GM12878 (cell line): ENCODE data around the gene TMEM94. TPM values are rescaled to one million over a fixed set of nuclear protein-coding genes. Genes with fewer than 3 reads are reported as not detected.

Experiments
- ATAC-seq: fragments of 200-7000 bp; cut with Tn5 transposase; 3 replicates; pipeline ENCODE4 v1.9.1; 2020; ENCODE audit warnings: mild to moderate bottlenecking, moderate library complexity
- BruUV-seq: library from RNA; stranded (reverse); fragments of 400-500 nt; replicated peaks from 2 replicates; lab custom pipeline; 2021; lab: Mats Ljungman, UMichigan
- CTCF ChIA-PET: fragments of 300-600 bp; sonication (Branson Sonifier 250); formaldehyde crosslinking; extraction: SDS; loops from one replicate; lab custom pipeline; 2021; ENCODE audit warnings: inconsistent platforms; lab: Yijun Ruan, JAX
- POLR2A ChIA-PET: fragments of 350-600 bp; formaldehyde crosslinking; extraction: SDS; loops from one replicate; lab custom pipeline; 2021; ENCODE audit warnings: inconsistent platforms; lab: Charles Lee
- RAD21 ChIA-PET: fragments of 300-600 bp; sonication (Branson Sonifier 250); formaldehyde crosslinking; loops from one replicate; lab custom pipeline; 2023; ENCODE audit warnings: antibody characterized with exemption; ENCODE audit not compliant: unreplicated experiment; lab: Charles Lee
- SMC1A ChIA-PET: fragments of 300-600 bp; sonication (Branson Sonifier 250); formaldehyde crosslinking; loops from one replicate; lab custom pipeline; 2023; ENCODE audit not compliant: unreplicated experiment, uncharacterized antibody; lab: Charles Lee
- DNase-seq: peaks from one replicate; pipeline ENCODE4 v3.0.0-alpha.2; 2011; ENCODE audit warnings: low read depth, low spot score
- FAIRE-seq: peaks from 3 replicates; lab custom pipeline; 2011; peaks lifted over from hg19 to GRCh38; lab: Jason Lieb, UNC
- H2AFZ ChIP-seq: 2 replicates; pipeline ENCODE4 v1.6.0; 2011; ENCODE audit warnings: low read depth, low read length, control low read depth; ENCODE audit not compliant: control insufficient read depth
- H3K27ac ChIP-seq: 2 replicates; pipeline ENCODE4 v1.5.1; 2011; ENCODE audit warnings: control low read depth; ENCODE audit not compliant: control insufficient read depth, insufficient read depth
- H3K27me3 ChIP-seq, 2 experiments: replicated peaks in 1 of 2; 2 replicates each; pipeline versions ENCODE4 v1.6.0 to v1.6.1; 2011; ENCODE audit warnings: low read length in 1 of 2; ENCODE audit not compliant: control insufficient read depth in 2 of 2, insufficient read depth in 2 of 2
- H3K36me3 ChIP-seq, 2 experiments: 2 replicates each; pipeline ENCODE4 v1.5.1; 2011; ENCODE audit warnings: low read length in 1 of 2; ENCODE audit not compliant: control insufficient read depth in 2 of 2, insufficient read depth in 2 of 2
- H3K4me1 ChIP-seq: 2 replicates; pipeline ENCODE4 v1.6.1; 2011; ENCODE audit warnings: mild to moderate bottlenecking, low read length, moderate library complexity, mixed read lengths; ENCODE audit not compliant: control insufficient read depth, insufficient read depth
- H3K4me2 ChIP-seq: 2 replicates; pipeline ENCODE4 v1.6.0; 2011; ENCODE audit warnings: control low read depth; ENCODE audit not compliant: control insufficient read depth, insufficient read depth
- H3K4me3 ChIP-seq: fragments of 200-600 bp; sonication (generic); 2 replicates; pipeline ENCODE4 v1.5.1; 2016
- H3K79me2 ChIP-seq: 2 replicates; pipeline ENCODE4 v1.6.0; 2011; ENCODE audit warnings: low read length; ENCODE audit not compliant: control insufficient read depth, insufficient read depth
- H3K9ac ChIP-seq: 2 replicates; pipeline ENCODE4 v1.8.0; 2011; ENCODE audit warnings: low read length, control low read depth, mixed read lengths; ENCODE audit not compliant: control insufficient read depth, insufficient read depth
- H3K9me3 ChIP-seq: replicated peaks from 3 replicates; pipeline ENCODE4 v1.5.1; 2011; ENCODE audit warnings: mild to moderate bottlenecking, low read length; ENCODE audit not compliant: control insufficient read depth, insufficient read depth
- H4K20me1 ChIP-seq: 2 replicates; pipeline ENCODE4 v1.6.0; 2011; ENCODE audit not compliant: control insufficient read depth, insufficient read depth
- ASH2L ChIP-seq: fragments of 300-600, 200-600 bp; sonication (generic); IDR thresholded peaks from 2 replicates; pipeline ENCODE4 v1.6.1; 2017; ENCODE audit warnings: low read depth, mild to moderate bottlenecking, borderline replicate concordance
- BMI1 ChIP-seq: fragments of 450-650 bp; IDR thresholded peaks from 2 replicates; pipeline ENCODE4 v1.6.1; 2016; ENCODE audit warnings: mild to moderate bottlenecking, moderate library complexity, borderline replicate concordance
- BRCA1 ChIP-seq: IDR thresholded peaks from 2 replicates; pipeline ENCODE4 v1.6.1; 2011; ENCODE audit warnings: low read depth, low read length, improper control_type of control experiment
- CBFB ChIP-seq: IDR thresholded peaks from 2 replicates; pipeline ENCODE4 v1.6.1; 2016; ENCODE audit warnings: antibody characterized with exemption, low read depth
- CHD1 ChIP-seq: IDR thresholded peaks from 2 replicates; pipeline ENCODE4 v1.6.1; 2012; ENCODE audit warnings: low read depth, low read length, improper control_type of control experiment
- EZH2 ChIP-seq: IDR thresholded peaks from 2 replicates; pipeline ENCODE4 v1.6.1; 2012; ENCODE audit warnings: low read depth, mild to moderate bottlenecking, control low read depth, inconsistent platforms, low read length, borderline replicate concordance; ENCODE audit not compliant: control insufficient read depth
- GABPA ChIP-seq: IDR thresholded peaks from 2 replicates; pipeline ENCODE4 v1.6.1; 2014; ENCODE audit warnings: antibody characterized with exemption, low read depth, mild to moderate bottlenecking, inconsistent platforms
- IKZF1 ChIP-seq: fragments of 450-650 bp; conservative IDR thresholded peaks from 2 replicates; pipeline ENCODE4 v1.6.1; 2017; ENCODE audit warnings: antibody characterized with exemption, mild to moderate bottlenecking
- IKZF2 ChIP-seq, 2 experiments: fragments of 450-650 bp; IDR thresholded peaks; 2 replicates each; pipeline ENCODE4 v1.6.1; 2017; ENCODE audit warnings: mild to moderate bottlenecking in 2 of 2, moderate library complexity in 2 of 2
- IRF4 ChIP-seq: IDR thresholded peaks from 2 replicates; pipeline ENCODE4 v1.6.1; 2011; ENCODE audit warnings: low read depth, low read length
- JUNB ChIP-seq: IDR thresholded peaks from 2 replicates; pipeline ENCODE4 v1.6.1; 2016; ENCODE audit warnings: antibody characterized with exemption, mild to moderate bottlenecking
- KDM1A ChIP-seq: fragments of 200-600 bp; sonication (generic); IDR thresholded peaks from 2 replicates; pipeline ENCODE4 v1.6.1; 2016; ENCODE audit warnings: borderline replicate concordance
- MTA3 ChIP-seq: IDR thresholded peaks from 2 replicates; pipeline ENCODE4 v1.6.1; 2012; ENCODE audit warnings: low read length, inconsistent platforms, borderline replicate concordance
- NFYA ChIP-seq: IDR thresholded peaks from 2 replicates; pipeline ENCODE4 v1.6.1; 2011; ENCODE audit warnings: low read depth, mild to moderate bottlenecking, low read length, improper control_type of control experiment, borderline replicate concordance
- PAX5 ChIP-seq: IDR thresholded peaks from 2 replicates; pipeline ENCODE4 v1.6.1; 2011; ENCODE audit warnings: low read depth, low read length, borderline replicate concordance
- PML ChIP-seq: IDR thresholded peaks from 2 replicates; pipeline ENCODE4 v1.6.1; 2012; ENCODE audit warnings: low read length, inconsistent platforms
- POU2F2 ChIP-seq: IDR thresholded peaks from 3 replicates; pipeline ENCODE4 v1.6.1; 2011; ENCODE audit warnings: low read depth, mild to moderate bottlenecking, low read length, borderline replicate concordance
- SIX5 ChIP-seq: IDR thresholded peaks from 2 replicates; pipeline ENCODE4 v1.6.1; 2011; ENCODE audit warnings: mild to moderate bottlenecking, low read depth, low read length, moderate library complexity; ENCODE audit not compliant: severe bottlenecking
- SREBF2 ChIP-seq: IDR thresholded peaks from 2 replicates; pipeline ENCODE4 v1.6.1; 2012; ENCODE audit warnings: mild to moderate bottlenecking, low read length
- STAT3 ChIP-seq: IDR thresholded peaks from 2 replicates; pipeline ENCODE4 v1.6.1; 2011; ENCODE audit warnings: low read depth, low read length, improper control_type of control experiment
- TCF12 ChIP-seq: IDR thresholded peaks from 2 replicates; pipeline ENCODE4 v1.6.1; 2011; ENCODE audit warnings: low read depth, mild to moderate bottlenecking, low read length
- ZNF217 ChIP-seq: fragments of 450-650 bp; IDR thresholded peaks from 2 replicates; pipeline ENCODE4 v1.6.1; 2017; ENCODE audit warnings: antibody characterized with exemption, mild to moderate bottlenecking
- ZZZ3 ChIP-seq: IDR thresholded peaks from 2 replicates; pipeline ENCODE4 v1.6.1; 2011; ENCODE audit warnings: low read depth; ENCODE audit not compliant: control insufficient read depth, insufficient read length
- in situ Hi-C: fragments of 300-500 bp; cut with MboI; formaldehyde crosslinking; loops from 9 replicates; pipeline ENCODE4 v1.14.3; 2018; ENCODE audit warnings: mixed read lengths
- intact Hi-C: fragments of 100-400 bp; cut with micrococcal nuclease; formaldehyde crosslinking; loops from one replicate; pipeline ENCODE4 v1.14.2; 2022; ENCODE audit not compliant: unreplicated experiment
- polyA plus RNA-seq, 11 experiments: library from polyadenylated mRNA; depleted of rRNA in 4 of 11; unstranded in 6 of 11; stranded (reverse) in 5 of 11; fragments of >200 nt; fragmentation: Nextera tagmentation in 4 of 11; fragmentation: Illumina TruSeq in 1 of 11; extraction: Ambion mirVana in 4 of 11; extraction: Trizol in 1 of 11; gene quantifications; 1 replicate in 1 of 11; 2 replicates in 10 of 11; pipeline versions ENCODE4 v1.2.1 to v1.2.3, GENCODE V29; 2011 to 2016; ENCODE audit warnings: inconsistent platforms in 2 of 11, missing spikeins in 2 of 11, low read depth in 1 of 11
- total RNA-seq, 4 experiments: library from RNA; depleted of rRNA in 3 of 4; stranded (reverse); fragments of >200 nt in 3 of 4; fragmentation: Illumina TruSeq in 1 of 4; extraction: Trizol in 1 of 4; gene quantifications; 2 replicates each; pipeline versions ENCODE4 v1.2.1 to v1.2.3, GENCODE V29; 2013 to 2021
- TF ChIP-seq, protein P1 (sequence below): fragments of 150-350 bp; IDR thresholded peaks from 2 replicates; pipeline ENCODE4 v1.6.1; 2014; ENCODE audit warnings: mild to moderate bottlenecking, low read depth, low read length
- TF ChIP-seq, protein P2 (sequence below): IDR thresholded peaks from 2 replicates; pipeline ENCODE4 v1.6.1; 2012; ENCODE audit warnings: low read depth, low read length, improper control_type of control experiment
- TF ChIP-seq, protein P3 (sequence below): fragments of 450-650 bp; IDR thresholded peaks from 2 replicates; pipeline ENCODE4 v1.6.1; 2016; ENCODE audit warnings: mild to moderate bottlenecking

Gene TMEM94
- total and polyA plus RNA-seq, 10 of the 15 experiments (the other 5 are each of a cell fraction or from before 2014, with no cell fraction given): 0.31 to 70.7 (median 24.4) TPM

DNA sequence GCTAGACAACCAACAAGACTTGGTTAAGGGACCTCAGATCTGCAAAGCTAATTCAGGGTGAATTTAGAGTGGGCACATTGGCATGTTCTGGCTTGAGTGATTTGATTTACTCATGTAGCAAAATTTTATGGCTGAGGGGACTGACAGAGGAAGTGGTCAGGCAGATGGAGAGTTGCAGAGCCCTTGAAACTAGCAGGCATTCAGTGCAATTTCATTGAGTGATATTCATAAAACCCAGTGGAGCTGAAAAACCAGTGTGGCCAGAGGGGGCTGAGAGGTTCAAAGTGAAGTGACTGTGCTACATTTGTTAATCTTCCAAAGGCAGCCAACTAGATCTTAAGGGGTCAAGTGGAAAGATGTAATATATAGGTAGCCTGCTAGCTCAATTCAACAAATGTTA, 2.2 kb upstream of the TMEM94 start:
- ChIA-PET RAD21 (interaction anchor here (0.7 to 1.0 kb wide), 3 partner anchors 11 to 62 kb away, joined by 3 to 5 read pairs (median 3); partner anchors contain the start of gene TSEN54), CTCF (interaction anchor here (0.6 to 2.0 kb wide), 9 partner anchors 17 to 610 kb away, joined by 3 to 8 read pairs (median 4); partner anchors contain the start of gene SLC25A19), POLR2A (interaction anchor here (0.5 to 1.2 kb wide), 5 partner anchors 11 to 209 kb away, joined by 3 to 5 read pairs (median 3); partner anchors contain the start of gene TSEN54), SMC1A (interaction anchor here (0.7 to 4.0 kb wide), 6 partner anchors 26 to 284 kb away, joined by 3 to 19 read pairs (median 4); no protein-coding TSS in a partner anchor)
- Histone ChIP-seq H3K9me3 (no peaks in the 10 kb centered on the region), H3K4me2 (peak overlapping the region; percentile 58), H2AFZ (no peak overlapping the region), H3K27ac (no peak overlapping the region), H4K20me1 (no peaks in the 10 kb centered on the region), H3K79me2 (peaks cover 12% of the 10 kb centered on the region), H3K4me3 (no peak overlapping the region), H3K27me3 (no peaks in the 10 kb centered on the region), H3K36me3 (no peaks in the 10 kb centered on the region), H3K4me1 (peaks cover 27% of the 10 kb centered on the region), H3K9ac (no peak overlapping the region)
- intact Hi-C loops (no loop called here), in situ Hi-C loops (no loop called here)
- peak; percentile 67 for ATAC-seq
- no TSS peak for BruUV-seq
- DNase-seq: peak; percentile 66
- FAIRE-seq: no peak
- TF ChIP-seq PAX5: peak; percentile 71; the same call in 1 of the 2 replicates
- TF ChIP-seq, protein P1, sequence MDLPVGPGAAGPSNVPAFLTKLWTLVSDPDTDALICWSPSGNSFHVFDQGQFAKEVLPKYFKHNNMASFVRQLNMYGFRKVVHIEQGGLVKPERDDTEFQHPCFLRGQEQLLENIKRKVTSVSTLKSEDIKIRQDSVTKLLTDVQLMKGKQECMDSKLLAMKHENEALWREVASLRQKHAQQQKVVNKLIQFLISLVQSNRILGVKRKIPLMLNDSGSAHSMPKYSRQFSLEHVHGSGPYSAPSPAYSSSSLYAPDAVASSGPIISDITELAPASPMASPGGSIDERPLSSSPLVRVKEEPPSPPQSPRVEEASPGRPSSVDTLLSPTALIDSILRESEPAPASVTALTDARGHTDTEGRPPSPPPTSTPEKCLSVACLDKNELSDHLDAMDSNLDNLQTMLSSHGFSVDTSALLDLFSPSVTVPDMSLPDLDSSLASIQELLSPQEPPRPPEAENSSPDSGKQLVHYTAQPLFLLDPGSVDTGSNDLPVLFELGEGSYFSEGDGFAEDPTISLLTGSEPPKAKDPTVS: no peak
- no peak for TF ChIP-seq KDM1A
- no peak for TF ChIP-seq NFYA
- no peak for TF ChIP-seq SIX5
- TF ChIP-seq BRCA1: no peak
- TF ChIP-seq ASH2L: no peak; the same call in 1 of the 2 replicates
- peak; percentile 40 to 52; a peak in 2 of 4 replicates for TF ChIP-seq IKZF2 (IDR thresholded peaks at IDR 0.05)
- no peak for TF ChIP-seq JUNB
- TF ChIP-seq, protein P2, sequence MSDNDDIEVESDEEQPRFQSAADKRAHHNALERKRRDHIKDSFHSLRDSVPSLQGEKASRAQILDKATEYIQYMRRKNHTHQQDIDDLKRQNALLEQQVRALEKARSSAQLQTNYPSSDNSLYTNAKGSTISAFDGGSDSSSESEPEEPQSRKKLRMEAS: no peak
- TF ChIP-seq MTA3: no peak
- no peak for TF ChIP-seq CHD1
- TF ChIP-seq BMI1: no peak
- no peak for TF ChIP-seq ZZZ3
- TF ChIP-seq EZH2: no peak
- TF ChIP-seq PML: no peak
- TF ChIP-seq STAT3: no peak
- no peak for TF ChIP-seq CBFB
- TF ChIP-seq ZNF217: no peak
- TF ChIP-seq TCF12: 0 out of 2 replicates have a peak, but pooled peaks have one; percentile 12
- peak; percentile 37; the same call in 1 of the 2 replicates for TF ChIP-seq IRF4
- TF ChIP-seq GABPA: no peak
- TF ChIP-seq, protein P3, sequence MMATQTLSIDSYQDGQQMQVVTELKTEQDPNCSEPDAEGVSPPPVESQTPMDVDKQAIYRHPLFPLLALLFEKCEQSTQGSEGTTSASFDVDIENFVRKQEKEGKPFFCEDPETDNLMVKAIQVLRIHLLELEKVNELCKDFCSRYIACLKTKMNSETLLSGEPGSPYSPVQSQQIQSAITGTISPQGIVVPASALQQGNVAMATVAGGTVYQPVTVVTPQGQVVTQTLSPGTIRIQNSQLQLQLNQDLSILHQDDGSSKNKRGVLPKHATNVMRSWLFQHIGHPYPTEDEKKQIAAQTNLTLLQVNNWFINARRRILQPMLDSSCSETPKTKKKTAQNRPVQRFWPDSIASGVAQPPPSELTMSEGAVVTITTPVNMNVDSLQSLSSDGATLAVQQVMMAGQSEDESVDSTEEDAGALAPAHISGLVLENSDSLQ: peak; percentile 41; the same call in 1 of the 2 replicates
- TF ChIP-seq SREBF2: no peak
- TF ChIP-seq POU2F2: peak; percentile 57; the same call in 1 of the 3 replicates
- peak; percentile 63 for TF ChIP-seq IKZF1
